ENCODE data around the gene HNF4A. TPM values are rescaled to one million over a fixed set of nuclear protein-coding genes. Genes with fewer than 3 reads are reported as not detected.

The HNF4A gene
- total RNA-seq, 1 donor from 2014 or later: not detected

DNA sequence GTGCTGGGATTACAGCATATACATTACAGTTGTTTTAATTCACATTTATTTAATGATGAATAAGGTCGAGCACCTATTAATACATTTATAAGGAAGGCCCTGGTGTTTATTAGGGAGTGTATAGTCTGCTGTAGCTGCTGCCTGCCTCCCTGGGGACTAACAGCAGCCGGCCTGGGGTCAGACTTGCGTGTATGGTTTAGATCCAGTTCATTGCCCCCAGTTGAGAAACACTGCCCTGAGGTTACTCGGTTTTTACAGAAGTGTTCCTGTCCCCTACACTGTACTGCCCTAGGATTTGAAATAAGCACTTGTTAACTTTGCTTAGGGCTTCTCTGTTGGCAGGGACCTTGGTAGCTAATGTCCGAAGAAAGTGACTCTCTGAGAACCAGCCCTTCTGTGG, 124.1 kb downstream of the HNF4A start:
- TF ChIP-seq, protein P1, sequence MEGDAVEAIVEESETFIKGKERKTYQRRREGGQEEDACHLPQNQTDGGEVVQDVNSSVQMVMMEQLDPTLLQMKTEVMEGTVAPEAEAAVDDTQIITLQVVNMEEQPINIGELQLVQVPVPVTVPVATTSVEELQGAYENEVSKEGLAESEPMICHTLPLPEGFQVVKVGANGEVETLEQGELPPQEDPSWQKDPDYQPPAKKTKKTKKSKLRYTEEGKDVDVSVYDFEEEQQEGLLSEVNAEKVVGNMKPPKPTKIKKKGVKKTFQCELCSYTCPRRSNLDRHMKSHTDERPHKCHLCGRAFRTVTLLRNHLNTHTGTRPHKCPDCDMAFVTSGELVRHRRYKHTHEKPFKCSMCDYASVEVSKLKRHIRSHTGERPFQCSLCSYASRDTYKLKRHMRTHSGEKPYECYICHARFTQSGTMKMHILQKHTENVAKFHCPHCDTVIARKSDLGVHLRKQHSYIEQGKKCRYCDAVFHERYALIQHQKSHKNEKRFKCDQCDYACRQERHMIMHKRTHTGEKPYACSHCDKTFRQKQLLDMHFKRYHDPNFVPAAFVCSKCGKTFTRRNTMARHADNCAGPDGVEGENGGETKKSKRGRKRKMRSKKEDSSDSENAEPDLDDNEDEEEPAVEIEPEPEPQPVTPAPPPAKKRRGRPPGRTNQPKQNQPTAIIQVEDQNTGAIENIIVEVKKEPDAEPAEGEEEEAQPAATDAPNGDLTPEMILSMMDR (IDR thresholded peaks at IDR 0.05): no peak
- Mint-ChIP-seq H3K9me3 (no peaks in the 10 kb centered on the region), H3K4me3 (peak overlapping the region; percentile 7), H3K27me3 (no peaks in the 10 kb centered on the region), H3K36me3 (ENCODE audit: low read depth) (peaks cover 42% of the 10 kb centered on the region), H3K4me1 (peaks cover 43% of the 10 kb centered on the region), H3K27ac (peak overlapping the region; percentile 18)
- POLR2A ChIA-PET: interaction anchor here (0.9 to 1.1 kb wide), 2 partner anchors 42 to 406 kb away, joined by 4 to 5 read pairs; partner anchors contain the start of genes SERINC3 and YWHAB
- ATAC-seq (ENCODE audit: low read depth) (peak; percentile 59), DNase-seq (no peak)
- CTCF ChIA-PET: no interaction called here
- intact Hi-C loops (cut with micrococcal nuclease): loop anchor here (5.0 kb wide), 2 partner anchors 388 to 408 kb away; partner anchors contain the start of gene YWHAB

DNA sequence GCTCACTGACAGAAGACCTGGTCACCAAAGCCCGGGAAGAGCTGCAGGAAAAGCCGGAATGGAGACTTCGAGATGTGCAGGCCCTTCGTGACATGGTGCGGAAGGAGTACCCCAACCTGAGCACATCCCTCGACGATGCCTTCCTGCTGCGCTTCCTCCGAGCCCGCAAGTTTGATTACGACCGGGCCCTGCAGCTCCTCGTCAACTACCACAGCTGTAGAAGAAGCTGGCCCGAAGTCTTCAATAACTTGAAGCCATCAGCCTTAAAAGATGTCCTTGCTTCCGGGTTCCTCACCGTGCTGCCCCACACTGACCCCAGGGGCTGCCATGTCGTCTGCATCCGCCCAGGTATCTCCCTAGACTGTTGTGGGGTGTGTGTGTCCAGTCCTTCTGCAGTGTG, 124.6 kb downstream of the HNF4A start:
- H3K27me3 Mint-ChIP-seq: no peaks in the 10 kb centered on the region
- CTCF ChIA-PET: no interaction called here
- DNase-seq (no peak), ATAC-seq (ENCODE audit: low read depth) (no peak)
- TF ChIP-seq, protein P1 (IDR thresholded peaks at IDR 0.05): no peak
- no peak overlapping the region for H3K27ac Mint-ChIP-seq
- H3K4me1 Mint-ChIP-seq: peaks cover 41% of the 10 kb centered on the region
- no peaks in the 10 kb centered on the region for H3K9me3 Mint-ChIP-seq
- intact Hi-C loops (cut with micrococcal nuclease): no loop called here
- H3K4me3 Mint-ChIP-seq: no peak overlapping the region
- H3K36me3 Mint-ChIP-seq (ENCODE audit: low read depth): peaks cover 44% of the 10 kb centered on the region
- POLR2A ChIA-PET: interaction anchor here (0.9 to 1.1 kb wide), 2 partner anchors 42 to 405 kb away, joined by 4 to 5 read pairs; partner anchors contain the start of genes SERINC3 and YWHAB

DNA sequence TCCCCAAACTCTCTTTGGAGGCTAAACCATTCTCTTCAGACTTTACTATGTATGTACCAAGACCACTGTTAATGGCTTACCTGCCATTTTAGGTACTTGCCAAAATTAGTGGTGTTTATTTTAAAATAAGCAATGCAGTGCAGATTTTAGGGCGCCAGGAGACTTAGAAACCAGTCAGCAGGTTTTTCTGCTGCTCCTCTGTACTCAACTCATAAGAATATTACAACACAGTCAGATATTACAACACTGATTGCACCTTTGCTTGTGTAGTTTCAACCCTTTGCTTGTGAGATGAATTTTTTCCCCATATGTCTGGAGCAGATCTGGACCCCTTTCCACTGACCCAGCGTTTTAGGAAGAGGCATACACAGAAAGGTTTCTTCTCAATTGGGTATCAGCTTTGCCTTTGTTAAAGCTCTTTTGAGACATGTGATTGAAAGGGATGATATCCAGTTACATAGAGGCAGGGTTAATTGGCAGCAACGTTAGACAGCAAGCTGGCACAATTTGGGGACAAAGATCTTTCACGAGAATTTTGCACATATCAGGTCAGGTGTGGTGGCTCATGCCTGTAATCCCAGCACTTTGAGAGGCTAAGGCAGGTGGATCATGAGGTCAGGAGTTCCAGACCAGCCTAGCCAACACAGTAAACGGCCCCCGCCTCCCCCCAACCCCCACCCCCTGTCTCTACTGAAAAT, 126.4 kb downstream of the HNF4A start:
- H3K27me3 Mint-ChIP-seq: no peaks in the 10 kb centered on the region
- H3K4me1 Mint-ChIP-seq: peaks cover 29% of the 10 kb centered on the region
- H3K36me3 Mint-ChIP-seq (ENCODE audit: low read depth): peaks cover 61% of the 10 kb centered on the region
- DNase-seq (no peak), ATAC-seq (ENCODE audit: low read depth) (no peak)
- TF ChIP-seq, protein P1 (IDR thresholded peaks at IDR 0.05): no peak
- ChIA-PET CTCF (no interaction called here), POLR2A (no interaction called here)
- no peak overlapping the region for H3K4me3 Mint-ChIP-seq
- H3K27ac Mint-ChIP-seq: no peak overlapping the region
- intact Hi-C loops (cut with micrococcal nuclease): no loop called here
- no peaks in the 10 kb centered on the region for H3K9me3 Mint-ChIP-seq

DNA sequence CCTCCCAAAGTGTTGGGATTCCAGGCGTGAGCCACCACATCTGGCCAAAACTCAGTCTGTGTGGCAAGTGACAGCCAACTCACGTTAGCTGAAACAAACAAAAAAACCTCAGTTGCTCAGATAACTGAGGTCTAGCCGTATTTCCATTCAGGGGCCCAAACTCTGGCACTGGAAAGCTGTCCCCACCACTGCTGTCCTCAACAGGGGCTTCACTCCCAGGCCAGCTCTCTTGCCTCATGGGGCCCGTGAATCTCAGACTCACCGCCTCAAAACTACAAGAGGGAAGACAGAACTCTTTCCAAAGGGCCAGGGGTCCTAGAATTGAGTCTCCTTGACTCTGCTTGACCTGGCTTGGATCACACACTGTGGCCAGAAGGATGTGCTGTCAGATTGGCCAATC, 127.6 kb downstream of the HNF4A start:
- Mint-ChIP-seq H3K27ac (no peak overlapping the region), H3K4me1 (peaks cover 24% of the 10 kb centered on the region), H3K4me3 (no peak overlapping the region), H3K9me3 (no peaks in the 10 kb centered on the region), H3K36me3 (ENCODE audit: low read depth) (peaks cover 71% of the 10 kb centered on the region), H3K27me3 (no peaks in the 10 kb centered on the region)
- TF ChIP-seq, protein P1 (IDR thresholded peaks at IDR 0.05): no peak
- intact Hi-C loops (cut with micrococcal nuclease): no loop called here
- CTCF ChIA-PET: no interaction called here
- ATAC-seq (ENCODE audit: low read depth): no peak
- no peak for DNase-seq
- POLR2A ChIA-PET: no interaction called here

Other genes starting within 250 kb of the HNF4A start
- not detected in 2 replicates for gene JPH2, start 168.5 kb upstream of the HNF4A start, total RNA-seq
- gene OSER1, start 144.9 kb upstream of the HNF4A start, total RNA-seq: 47.3 and 48.9 TPM in 2 replicates
- gene GDAP1L1, start 108.4 kb upstream of the HNF4A start, total RNA-seq: not detected in 2 replicates
- 2.4 and 3.3 TPM in 2 replicates for gene FITM2, start 44.5 kb upstream of the HNF4A start, total RNA-seq
- gene R3HDML, start 18.7 kb upstream of the HNF4A start, total RNA-seq: not detected in 2 replicates
- gene TTPAL, start 120.2 kb downstream of the HNF4A start, total RNA-seq: 27.5 and 27.7 TPM in 2 replicates
- gene SERINC3, start 166.4 kb downstream of the HNF4A start, total RNA-seq: 38.1 and 41.4 TPM in 2 replicates
- 181 and 191 TPM in 2 replicates for gene PKIG, start 226.9 kb downstream of the HNF4A start, total RNA-seq